Caco-2 (cell line): Measurements from ENCODE around the gene C3orf20. TPM values are rescaled to one million over a fixed set of nuclear protein-coding genes. Genes with fewer than 3 reads are reported as not detected.

Source experiments
- BruUV-seq: library from RNA; stranded (reverse); fragments of 400-500 nt; replicated peaks from 2 replicates; lab custom pipeline; 2021; lab: Mats Ljungman, UMichigan
- CTCF ChIA-PET: fragments of 300-600 bp; sonication (Branson Sonifier 250); formaldehyde crosslinking; loops from one replicate; lab custom pipeline; 2022; ENCODE audit warnings: antibody characterized with exemption; lab: Charles Lee
- POLR2A ChIA-PET: fragments of 300-600 bp; sonication (Branson Sonifier 250); formaldehyde crosslinking; loops from one replicate; lab custom pipeline; 2022; ENCODE audit warnings: antibody characterized with exemption; lab: Charles Lee
- DNase-seq, 2 experiments: peaks; one replicate each; pipeline versions ENCODE4 v3.0.0 to v3.0.0-alpha.2; 2020 to 2022
- H3K27me3 ChIP-seq: replicated peaks from 2 replicates; pipeline ENCODE4 v1.6.0; 2011; ENCODE audit warnings: low read length; ENCODE audit not compliant: control insufficient read depth, insufficient read depth
- H3K36me3 ChIP-seq: 2 replicates; pipeline ENCODE4 v1.5.1; 2011; ENCODE audit warnings: low read length; ENCODE audit not compliant: control insufficient read depth, insufficient read depth
- H3K4me1 ChIP-seq: fragments of 250-450 bp; sonication (Bioruptor Pico); 2 replicates; pipeline ENCODE4 v1.5.1; 2020; ENCODE audit warnings: mild to moderate bottlenecking
- H3K4me3 ChIP-seq: 2 replicates; pipeline ENCODE4 v1.5.1; 2011; ENCODE audit warnings: low read depth, mild to moderate bottlenecking, control low read depth, low read length
- H3K9me3 ChIP-seq: fragments of 250-450 bp; sonication (Bioruptor Pico); 2 replicates; pipeline ENCODE4 v1.5.1; 2020; ENCODE audit warnings: mild to moderate bottlenecking, moderate library complexity
- H3K27ac Mint-ChIP-seq: one replicate; pipeline ENCODE4 v1.8.0; 2022; ENCODE audit warnings: mixed read lengths; ENCODE audit not compliant: unreplicated experiment
- H3K27me3 Mint-ChIP-seq: one replicate; pipeline ENCODE4 v1.8.0; 2022; ENCODE audit warnings: mixed read lengths; ENCODE audit not compliant: insufficient read depth, unreplicated experiment
- H3K36me3 Mint-ChIP-seq: one replicate; pipeline ENCODE4 v1.8.0; 2022; ENCODE audit warnings: mild to moderate bottlenecking, mixed read lengths; ENCODE audit not compliant: insufficient read depth, unreplicated experiment
- H3K4me1 Mint-ChIP-seq: one replicate; pipeline ENCODE4 v1.8.0; 2022; ENCODE audit warnings: low read depth, mixed read lengths; ENCODE audit not compliant: unreplicated experiment
- H3K4me3 Mint-ChIP-seq: one replicate; pipeline ENCODE4 v1.8.0; 2022; ENCODE audit warnings: mild to moderate bottlenecking, moderate library complexity, mixed read lengths; ENCODE audit not compliant: unreplicated experiment
- H3K9me3 Mint-ChIP-seq: one replicate; pipeline ENCODE4 v1.8.0; 2022; ENCODE audit warnings: mixed read lengths; ENCODE audit not compliant: unreplicated experiment
- intact Hi-C: fragments of 100-400 bp; cut with micrococcal nuclease; formaldehyde crosslinking; loops from one replicate; pipeline ENCODE4 v1.10.0; 2022; ENCODE audit not compliant: unreplicated experiment
- total RNA-seq: library from RNA; stranded (reverse); gene quantifications from 2 replicates; pipeline ENCODE4 v1.2.3, GENCODE V29; 2022
- TF ChIP-seq, protein P1 (sequence below), 2 experiments: fragments of 200-600 bp in 1 of 2; IDR thresholded peaks; 1 replicate in 1 of 2; 2 replicates in 1 of 2; pipeline versions ENCODE4 v1.5.1 to v1.8.0; 2011 to 2022; ENCODE audit warnings: antibody characterized with exemption in 1 of 2, control low read depth in 1 of 2, inconsistent platforms in 1 of 2, low read depth in 1 of 2, low read length in 1 of 2, mild to moderate bottlenecking in 1 of 2, moderate library complexity in 1 of 2; ENCODE audit not compliant: insufficient read depth in 1 of 2, severe bottlenecking in 1 of 2, unreplicated experiment in 1 of 2

Gene C3orf20
- total RNA-seq, 1 experiment from 2014 or later = 0.09 TPM

- POLR2A ChIA-PET = interaction anchor here (0.6 kb wide), 2 partner anchors 113 to 270 kb away, joined by 3 read pairs; no protein-coding TSS in a partner anchor
- peaks cover 32% of the 10 kb centered on the region for H3K4me1 Mint-ChIP-seq
- Histone ChIP-seq H3K27me3 (no peaks in the 10 kb centered on the region), H3K36me3 (no peaks in the 10 kb centered on the region), H3K4me1 (peaks cover 22% of the 10 kb centered on the region), H3K9me3 (no peaks in the 10 kb centered on the region; the same call in 1 of the 2 replicates), H3K4me3 (no peak overlapping the region)
- H3K36me3 Mint-ChIP-seq = peaks cover 11% of the 10 kb centered on the region
- no peaks in the 10 kb centered on the region for H3K27me3 Mint-ChIP-seq
- BruUV-seq = no TSS peak
- TF ChIP-seq, protein P1, sequence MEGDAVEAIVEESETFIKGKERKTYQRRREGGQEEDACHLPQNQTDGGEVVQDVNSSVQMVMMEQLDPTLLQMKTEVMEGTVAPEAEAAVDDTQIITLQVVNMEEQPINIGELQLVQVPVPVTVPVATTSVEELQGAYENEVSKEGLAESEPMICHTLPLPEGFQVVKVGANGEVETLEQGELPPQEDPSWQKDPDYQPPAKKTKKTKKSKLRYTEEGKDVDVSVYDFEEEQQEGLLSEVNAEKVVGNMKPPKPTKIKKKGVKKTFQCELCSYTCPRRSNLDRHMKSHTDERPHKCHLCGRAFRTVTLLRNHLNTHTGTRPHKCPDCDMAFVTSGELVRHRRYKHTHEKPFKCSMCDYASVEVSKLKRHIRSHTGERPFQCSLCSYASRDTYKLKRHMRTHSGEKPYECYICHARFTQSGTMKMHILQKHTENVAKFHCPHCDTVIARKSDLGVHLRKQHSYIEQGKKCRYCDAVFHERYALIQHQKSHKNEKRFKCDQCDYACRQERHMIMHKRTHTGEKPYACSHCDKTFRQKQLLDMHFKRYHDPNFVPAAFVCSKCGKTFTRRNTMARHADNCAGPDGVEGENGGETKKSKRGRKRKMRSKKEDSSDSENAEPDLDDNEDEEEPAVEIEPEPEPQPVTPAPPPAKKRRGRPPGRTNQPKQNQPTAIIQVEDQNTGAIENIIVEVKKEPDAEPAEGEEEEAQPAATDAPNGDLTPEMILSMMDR (IDR thresholded peaks at IDR 0.05; ENCODE audit: insufficient read depth in 1 of 2, low read depth in 1 of 2, low read length in 1 of 2, severe bottlenecking in 1 of 2, unreplicated experiment in 1 of 2) = no peak
- no peak overlapping the region for H3K4me3 Mint-ChIP-seq
- CTCF ChIA-PET = interaction anchor here (1.7 to 2.3 kb wide), 2 partner anchors 103 to 243 kb away, joined by 6 to 9 read pairs; no protein-coding TSS in a partner anchor
- intact Hi-C loops = loop anchor here (1.0 kb wide), 1 partner anchor 103 kb away; no protein-coding TSS in a partner anchor
- H3K27ac Mint-ChIP-seq = peak overlapping the region; percentile 75
- H3K9me3 Mint-ChIP-seq = no peaks in the 10 kb centered on the region
- peak; percentile 66 to 70 for DNase-seq
Observed at GRCh38 chr3:14678015-14678503, 3.1 kb downstream of the C3orf20 start.

GRCh38 chr3:14680115-14680514 lies 5.2 kb downstream of the C3orf20 start:
- no peak overlapping the region for H3K4me3 Mint-ChIP-seq
- ChIA-PET POLR2A (no interaction called here), CTCF (no interaction called here)
- no TSS peak for BruUV-seq
- H3K27ac Mint-ChIP-seq = no peak overlapping the region
- Histone ChIP-seq H3K4me1 (peaks cover 22% of the 10 kb centered on the region), H3K27me3 (no peaks in the 10 kb centered on the region), H3K4me3 (no peak overlapping the region), H3K9me3 (no peaks in the 10 kb centered on the region; the same call in 1 of the 2 replicates), H3K36me3 (no peaks in the 10 kb centered on the region)
- intact Hi-C loops = no loop called here
- DNase-seq = no peak
- peaks cover 11% of the 10 kb centered on the region for H3K36me3 Mint-ChIP-seq
- no peaks in the 10 kb centered on the region for H3K9me3 Mint-ChIP-seq
- H3K4me1 Mint-ChIP-seq = peaks cover 32% of the 10 kb centered on the region
- H3K27me3 Mint-ChIP-seq = no peaks in the 10 kb centered on the region
- TF ChIP-seq, protein P1 (IDR thresholded peaks at IDR 0.05; ENCODE audit: insufficient read depth in 1 of 2, low read depth in 1 of 2, low read length in 1 of 2, severe bottlenecking in 1 of 2, unreplicated experiment in 1 of 2) = no peak

DNA sequence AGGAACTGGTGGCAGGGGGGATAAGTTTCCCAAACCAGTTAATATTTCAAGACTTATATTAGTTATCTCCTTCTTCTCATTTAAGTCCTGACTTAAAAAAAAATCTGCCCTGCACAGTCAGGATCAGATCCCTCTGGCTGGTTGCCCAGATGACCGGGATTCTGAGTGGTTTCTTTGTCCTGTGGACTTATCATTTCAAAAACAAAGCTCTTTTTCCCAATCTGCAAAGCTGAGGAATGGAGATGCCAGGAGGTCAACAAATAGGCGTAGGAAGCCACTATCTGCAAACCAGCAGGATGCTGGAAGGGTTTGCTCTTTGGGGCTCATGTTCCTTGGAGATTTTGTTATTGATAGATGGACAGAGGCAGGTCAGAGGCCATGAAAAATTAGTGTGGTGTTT lies 5.8 kb downstream of the C3orf20 start:
- H3K4me1 Mint-ChIP-seq = peaks cover 32% of the 10 kb centered on the region
- Histone ChIP-seq H3K4me1 (peaks cover 22% of the 10 kb centered on the region), H3K27me3 (no peaks in the 10 kb centered on the region), H3K4me3 (no peak overlapping the region), H3K9me3 (no peaks in the 10 kb centered on the region; the same call in 1 of the 2 replicates), H3K36me3 (no peaks in the 10 kb centered on the region)
- intact Hi-C loops = no loop called here
- H3K36me3 Mint-ChIP-seq = peaks cover 11% of the 10 kb centered on the region
- H3K27ac Mint-ChIP-seq = no peak overlapping the region
- POLR2A ChIA-PET = no interaction called here
- no peak overlapping the region for H3K4me3 Mint-ChIP-seq
- CTCF ChIA-PET = no interaction called here
- no peaks in the 10 kb centered on the region for H3K27me3 Mint-ChIP-seq
- H3K9me3 Mint-ChIP-seq = no peaks in the 10 kb centered on the region
- BruUV-seq = no TSS peak
- no peak for DNase-seq
- TF ChIP-seq, protein P1 (IDR thresholded peaks at IDR 0.05; ENCODE audit: insufficient read depth in 1 of 2, low read depth in 1 of 2, low read length in 1 of 2, severe bottlenecking in 1 of 2, unreplicated experiment in 1 of 2) = no peak
